HT-29 (cell line): ENCODE results near the gene RAB14. TPM values are rescaled to one million over a fixed set of nuclear protein-coding genes. Genes with fewer than 3 reads are reported as not detected.
A peak's percentile ranks its signal among the peaks of the same experiment; 100 is the strongest.
"Not testable (repeated sequence)": the region's sequence is repeated elsewhere in the genome, so short reads cannot be mapped to it uniquely, and the experiment has no call there.

Experiments
- DNase-seq: peaks from one replicate; pipeline ENCODE4 v3.0.0-alpha.2; 2015; ENCODE audit warnings: low spot score
- total RNA-seq: library from RNA; depleted of rRNA; stranded (reverse); fragments of >200 nt; shearing (Covaris generic); gene quantifications from 2 replicates; pipeline ENCODE4 v1.2.3, GENCODE V29; 2014

RAB14 gene
- total RNA-seq, 1 experiment from 2014 or later, result 11.1 TPM

DNA sequence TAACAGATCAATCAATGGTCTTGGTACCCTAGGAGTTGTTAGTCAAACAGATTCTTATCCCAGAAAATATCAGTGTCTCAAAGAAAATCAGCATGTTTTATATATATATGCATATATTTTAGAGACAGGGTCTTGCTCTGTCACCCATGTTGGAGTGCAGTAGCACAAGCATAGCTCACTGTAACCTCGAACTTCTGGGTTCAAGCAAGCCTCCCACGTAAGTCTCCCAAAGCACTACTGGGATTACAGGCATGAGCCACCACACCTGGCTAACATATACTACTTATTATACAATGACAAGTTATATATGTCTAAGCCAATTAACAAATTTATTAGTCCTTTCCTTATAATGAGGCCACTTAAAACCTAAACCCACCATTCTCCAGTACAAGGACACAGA, 10.4 kb downstream of the RAB14 start:
- no peak for DNase-seq

DNA sequence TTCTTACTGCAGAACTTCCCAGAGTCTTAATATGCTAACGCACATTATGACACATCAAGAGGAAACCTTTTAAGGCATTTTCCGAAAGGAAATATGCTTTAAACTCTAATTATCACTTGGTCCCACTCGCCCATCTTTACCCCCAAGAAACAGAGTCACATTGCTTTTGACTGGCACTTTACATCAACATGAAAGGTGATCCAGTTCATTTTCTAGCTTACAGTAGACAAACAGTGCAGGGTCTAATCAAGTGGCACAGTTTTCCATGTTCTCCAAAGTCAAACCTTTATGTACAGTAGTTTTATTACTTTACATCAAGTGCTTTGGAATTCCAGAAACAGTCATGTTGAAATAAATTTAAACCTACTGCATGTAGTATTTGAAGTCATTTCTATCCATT, 12.0 kb downstream of the RAB14 start:
- no peak for DNase-seq

DNA sequence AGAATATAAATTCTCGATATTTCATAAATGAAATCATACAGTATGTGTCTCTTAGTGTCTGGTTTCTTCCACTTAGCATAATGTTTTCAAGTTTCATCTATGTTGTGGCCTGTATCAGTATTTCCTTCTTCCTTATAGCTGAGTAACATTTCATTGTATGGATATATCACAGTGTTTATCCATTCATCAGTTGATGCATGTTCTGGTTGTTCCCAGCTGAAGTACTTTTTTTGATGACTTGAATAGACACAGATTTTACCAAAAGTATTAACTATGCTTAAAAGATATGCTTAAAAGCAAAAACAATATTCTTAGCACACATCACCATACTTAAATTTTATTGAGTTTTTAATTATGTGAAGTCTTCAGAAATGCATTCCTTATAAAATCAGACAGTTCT, 12.7 kb downstream of the RAB14 start:
- no peak for DNase-seq

DNA sequence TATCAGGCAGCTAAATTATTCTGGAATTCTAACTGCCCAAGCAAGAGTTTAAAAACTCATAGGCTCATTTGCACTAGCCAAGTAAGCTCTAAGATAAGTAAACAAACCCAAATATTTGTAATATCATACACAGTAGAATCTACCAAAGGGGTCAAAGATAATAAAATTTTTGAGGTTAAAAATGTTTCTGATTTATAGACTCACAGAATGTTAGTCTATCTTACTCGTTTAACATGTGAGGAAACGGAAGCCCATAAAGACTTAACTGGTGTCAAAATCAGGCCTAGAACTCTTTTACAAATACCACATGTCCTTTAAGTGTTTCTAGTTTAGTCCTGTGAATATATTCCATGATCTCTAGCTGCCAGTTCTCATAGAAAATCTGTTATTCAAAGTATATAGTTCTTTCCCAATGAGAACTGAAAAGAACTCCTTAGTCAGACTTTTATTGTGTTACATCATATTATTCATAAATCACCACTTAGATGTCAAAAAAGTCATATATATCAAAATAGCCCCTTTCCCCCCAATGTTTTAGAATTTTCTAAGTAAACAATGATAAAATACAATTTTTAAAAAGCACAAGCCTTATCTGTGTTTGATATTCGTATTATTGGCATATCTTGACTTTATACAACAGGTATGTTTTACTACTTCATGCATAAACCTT, 13.9 kb downstream of the RAB14 start:
- no peak for DNase-seq

DNA sequence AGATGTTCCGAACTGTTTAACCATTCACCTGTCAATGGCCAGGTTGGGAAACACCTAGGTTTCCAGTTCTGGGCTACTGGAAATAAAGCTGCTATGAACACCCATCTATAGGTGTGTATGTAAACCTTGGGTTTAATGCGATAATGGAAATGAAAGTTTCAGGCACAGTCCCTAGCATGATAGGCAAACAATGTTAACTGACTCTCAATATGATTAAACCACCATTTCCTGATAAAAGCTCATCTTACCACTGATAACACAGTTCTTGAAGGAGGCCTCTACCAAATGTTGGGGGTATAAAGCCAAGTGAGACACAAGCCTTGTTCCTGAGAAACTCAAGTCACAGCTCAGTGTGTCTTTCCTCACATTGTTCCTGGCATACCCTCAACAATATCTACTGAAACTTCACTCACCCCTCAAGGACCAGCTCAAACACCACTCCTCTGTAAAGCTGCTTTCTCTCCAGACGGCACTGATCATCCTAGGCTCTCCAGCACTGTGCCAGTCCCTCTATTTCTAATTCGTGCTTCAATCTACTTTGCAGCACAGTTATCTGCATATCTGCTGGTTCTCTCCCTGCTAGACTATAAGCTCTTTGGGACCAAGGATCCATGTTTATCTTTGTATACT, 15.8 kb downstream of the RAB14 start:
- DNase-seq, result no peak

DNA sequence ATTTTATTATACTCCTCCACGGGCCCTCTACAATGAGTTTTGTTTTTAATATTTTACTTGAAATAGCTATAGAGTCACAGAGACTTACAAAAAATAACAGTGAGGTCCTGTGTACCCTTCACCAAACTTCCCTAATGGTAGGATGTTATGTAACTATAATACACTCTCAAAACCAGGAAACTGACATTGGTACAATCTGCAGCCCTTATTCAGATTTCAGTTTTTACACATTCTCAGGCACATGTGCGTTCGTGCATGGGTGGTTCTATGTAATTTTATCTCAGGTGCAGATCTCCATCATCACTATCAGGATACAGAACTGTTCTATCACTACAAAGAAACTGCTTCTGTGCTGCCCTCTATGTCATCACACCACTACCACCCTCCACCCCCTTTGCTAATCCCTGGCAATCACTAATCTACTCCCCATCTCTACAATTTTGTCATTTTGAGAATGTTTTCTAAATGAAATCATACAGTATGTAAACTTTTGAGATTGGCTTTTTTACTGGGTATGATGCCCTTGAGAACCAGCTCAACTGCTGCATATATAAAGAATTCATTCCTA, 16.4 kb downstream of the RAB14 start:
- DNase-seq, result no peak

DNA sequence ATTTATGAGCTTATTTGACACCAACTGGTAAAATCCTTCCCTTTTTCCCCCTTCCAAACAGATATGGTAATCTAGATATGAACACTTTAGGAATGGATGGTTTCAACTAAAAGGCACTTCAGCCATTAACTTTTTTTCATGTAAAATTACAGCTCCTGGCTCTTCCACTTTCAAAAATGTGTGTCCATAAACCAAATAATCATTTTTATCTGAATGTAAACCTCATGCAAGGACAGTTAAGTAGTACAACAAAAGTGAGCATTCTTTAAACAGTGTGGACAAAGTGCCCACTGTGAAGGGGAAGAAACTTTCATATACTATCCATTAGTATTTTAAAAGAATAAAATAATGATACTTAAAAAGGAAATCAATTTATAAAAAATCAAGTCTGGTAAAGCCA, 17.2 kb downstream of the RAB14 start:
- no peak for DNase-seq

DNA sequence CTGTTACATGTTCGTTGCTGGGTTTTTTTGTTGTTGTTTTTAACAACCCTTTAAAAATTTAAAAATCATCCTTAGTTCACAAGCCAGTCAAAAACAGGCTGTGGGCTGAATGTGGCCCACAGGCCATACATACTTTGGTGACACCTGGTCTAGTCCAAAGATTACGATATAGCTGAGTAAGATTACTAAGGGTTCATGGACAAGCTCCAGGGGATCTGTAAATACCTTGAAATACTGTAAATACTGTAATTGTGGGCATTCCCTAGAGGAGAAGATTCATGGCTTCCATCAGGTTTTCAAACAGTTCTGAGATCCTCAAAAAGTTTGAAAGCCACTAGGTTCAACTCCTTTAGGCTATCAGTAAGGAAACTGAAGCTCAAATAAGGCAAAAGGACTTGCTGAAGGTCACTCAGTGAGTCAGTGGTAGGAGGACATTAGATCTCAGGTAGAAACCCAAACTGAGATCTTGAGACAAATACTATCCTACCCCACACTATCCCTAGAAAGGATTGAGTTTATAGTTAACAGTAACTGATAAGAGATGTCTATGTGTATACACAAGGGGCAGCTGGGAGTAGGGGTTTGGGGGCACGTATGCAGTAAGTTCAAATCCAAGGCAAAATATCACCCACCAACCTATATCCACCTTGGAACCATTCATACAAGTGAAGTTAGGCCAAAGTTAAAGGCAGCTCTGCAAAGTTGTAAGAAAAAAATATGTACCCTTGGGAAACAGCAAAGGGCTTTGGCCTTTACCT, 17.8 kb downstream of the RAB14 start:
- no peak for DNase-seq

DNA sequence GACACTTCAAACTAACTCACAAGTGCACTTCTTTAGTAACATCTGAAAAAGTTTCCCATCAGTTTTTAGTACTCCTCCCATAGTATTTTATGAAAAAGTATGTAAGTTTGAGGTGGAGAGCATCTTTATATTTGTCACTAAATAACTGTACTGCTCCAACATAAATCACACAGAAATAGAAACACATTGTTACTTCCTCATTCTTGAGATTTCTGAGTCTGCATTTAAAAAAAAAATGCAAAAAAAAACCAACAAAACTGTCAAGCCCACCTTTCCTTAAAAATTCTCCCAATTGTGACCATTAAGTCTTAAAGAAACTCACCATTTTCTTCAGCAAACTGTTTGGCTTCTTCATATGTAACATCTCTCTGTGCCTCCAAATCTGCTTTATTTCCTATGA, 18.7 kb downstream of the RAB14 start:
- no peak for DNase-seq

DNA sequence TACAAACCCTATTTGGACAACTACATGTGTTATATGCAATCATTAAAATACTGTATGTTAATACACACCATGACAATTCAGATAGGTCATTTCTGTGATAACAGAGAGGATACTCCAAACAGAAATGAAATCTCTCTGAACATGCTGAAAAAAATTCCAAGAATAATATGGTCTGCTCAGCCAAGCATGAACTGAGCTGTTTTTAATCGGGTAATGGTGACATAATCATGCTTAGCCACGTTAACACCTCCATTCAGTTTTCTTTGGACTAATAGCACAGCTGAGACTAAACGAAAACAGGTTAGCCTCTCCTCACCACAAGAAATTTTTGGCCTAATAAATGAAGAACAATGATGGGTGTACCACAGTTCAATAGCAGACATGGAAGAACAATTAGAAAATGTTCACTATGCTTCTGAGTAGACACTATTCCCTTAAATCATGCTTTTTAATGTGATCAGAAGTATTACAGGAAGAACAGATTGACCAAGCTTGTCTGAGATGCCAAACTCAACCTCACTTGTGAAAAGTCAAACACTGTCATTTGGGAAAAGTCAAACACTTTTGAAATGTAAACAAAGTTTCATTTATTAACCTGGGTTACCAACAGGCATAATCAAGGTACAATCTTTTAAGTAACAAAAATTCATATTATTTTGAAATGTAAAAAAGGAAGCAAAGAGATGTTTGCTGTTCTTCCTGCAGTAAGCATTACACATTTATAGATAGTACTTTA, 19.4 kb downstream of the RAB14 start:
- DNase-seq, result no peak

DNA sequence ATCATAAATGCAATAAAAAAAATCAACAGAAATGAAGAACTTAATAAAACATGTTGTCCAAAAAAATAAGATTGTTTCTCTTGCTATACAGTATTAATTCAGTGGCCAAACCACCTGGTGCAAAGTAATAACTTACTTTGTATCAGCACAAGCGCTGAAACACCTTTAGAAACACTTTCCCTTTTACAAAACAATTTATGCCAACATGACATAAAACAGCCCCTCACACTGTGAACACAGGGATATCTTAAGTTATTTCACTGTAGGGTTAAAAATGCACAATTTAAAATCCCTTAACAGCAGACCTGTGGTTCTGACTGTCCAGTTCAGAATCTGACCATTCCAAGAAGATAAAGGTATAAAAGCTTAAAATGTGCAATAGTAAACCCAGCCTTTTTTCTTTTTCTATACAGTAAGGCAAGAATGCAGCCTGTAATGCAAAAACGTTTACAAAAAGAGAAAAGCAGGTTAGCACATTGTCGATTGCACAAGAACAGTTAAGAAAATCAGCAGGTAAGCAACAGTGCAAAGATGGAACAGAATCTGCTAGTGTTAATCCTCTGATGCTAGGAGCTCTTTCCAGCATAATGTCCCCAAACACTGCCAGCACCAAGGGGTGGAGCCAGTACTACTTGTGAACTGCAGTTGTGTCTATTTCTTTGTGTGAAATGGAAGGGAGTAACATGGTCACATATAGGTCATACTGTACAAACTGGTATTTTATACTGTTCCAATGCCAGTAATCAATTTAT, 21.6 kb downstream of the RAB14 start:
- DNase-seq, result no peak

DNA sequence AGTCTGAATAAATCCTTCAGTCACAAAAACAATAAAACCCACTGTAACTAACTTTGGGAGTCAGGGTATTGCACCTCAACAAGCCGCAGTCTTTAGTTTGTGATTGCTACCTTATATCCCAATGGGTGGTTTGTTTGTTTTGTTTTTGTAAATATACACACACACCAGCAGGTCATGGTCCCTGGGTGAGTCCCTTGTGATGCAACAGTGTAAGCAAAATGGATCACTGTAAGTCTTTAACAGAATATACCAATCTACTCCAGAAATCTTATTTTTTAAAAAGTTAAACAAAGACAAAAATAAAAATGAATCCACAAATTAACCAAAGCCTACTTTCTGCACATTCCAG, 22.3 kb downstream of the RAB14 start:
- DNase-seq, result not testable (repeated sequence)

DNA sequence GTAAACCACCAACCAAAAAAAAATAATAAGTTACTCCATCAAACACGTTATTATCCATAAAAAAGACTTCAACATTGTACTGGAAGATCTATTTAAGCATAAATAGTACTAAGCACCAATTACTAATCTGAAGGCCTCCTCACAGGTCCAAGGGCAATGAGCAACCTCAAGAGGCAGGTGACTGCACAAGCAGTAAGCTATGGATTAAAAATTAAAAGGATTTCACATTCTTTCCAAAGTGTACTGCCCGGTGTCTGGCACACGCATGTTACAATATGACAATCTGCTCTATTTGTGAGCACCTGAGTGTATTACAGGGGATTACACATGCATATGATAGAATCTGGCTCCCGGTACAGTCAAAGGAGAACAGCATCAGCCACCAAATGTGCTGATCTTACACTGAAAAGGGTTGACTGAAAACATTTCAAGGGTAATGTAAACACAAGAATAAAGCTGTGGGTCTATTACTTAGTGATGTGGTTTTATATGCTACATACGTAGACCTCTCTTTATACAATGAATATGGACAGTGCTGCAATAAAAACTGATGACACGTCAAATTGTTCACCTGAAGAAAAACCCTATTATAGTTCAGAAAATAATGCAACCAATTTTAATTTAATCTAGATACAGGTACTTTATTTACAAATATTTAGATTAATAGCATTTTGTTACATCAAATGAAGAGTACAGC, 22.8 kb downstream of the RAB14 start:
- DNase-seq, result no peak

DNA sequence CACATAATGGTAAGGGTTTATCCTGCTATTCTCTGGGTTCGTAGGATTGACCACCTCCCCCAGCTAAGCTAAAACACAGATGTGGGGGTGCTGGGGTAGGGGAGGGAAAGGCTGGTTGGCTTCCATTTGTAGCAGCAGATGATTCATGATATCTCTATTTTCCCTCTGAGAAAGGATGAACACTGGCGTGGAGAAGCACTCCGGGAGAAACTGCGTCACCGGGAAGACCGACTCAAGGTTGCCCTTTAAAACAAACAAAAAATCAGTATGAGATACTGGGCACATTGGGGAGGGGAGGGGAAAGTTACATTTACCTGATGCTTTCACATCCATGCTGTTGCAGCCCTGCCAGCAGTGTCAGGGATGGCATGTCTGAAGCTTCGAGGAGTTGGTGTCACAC, 28.2 kb downstream of the RAB14 start:
- DNase-seq, result no peak

DNA sequence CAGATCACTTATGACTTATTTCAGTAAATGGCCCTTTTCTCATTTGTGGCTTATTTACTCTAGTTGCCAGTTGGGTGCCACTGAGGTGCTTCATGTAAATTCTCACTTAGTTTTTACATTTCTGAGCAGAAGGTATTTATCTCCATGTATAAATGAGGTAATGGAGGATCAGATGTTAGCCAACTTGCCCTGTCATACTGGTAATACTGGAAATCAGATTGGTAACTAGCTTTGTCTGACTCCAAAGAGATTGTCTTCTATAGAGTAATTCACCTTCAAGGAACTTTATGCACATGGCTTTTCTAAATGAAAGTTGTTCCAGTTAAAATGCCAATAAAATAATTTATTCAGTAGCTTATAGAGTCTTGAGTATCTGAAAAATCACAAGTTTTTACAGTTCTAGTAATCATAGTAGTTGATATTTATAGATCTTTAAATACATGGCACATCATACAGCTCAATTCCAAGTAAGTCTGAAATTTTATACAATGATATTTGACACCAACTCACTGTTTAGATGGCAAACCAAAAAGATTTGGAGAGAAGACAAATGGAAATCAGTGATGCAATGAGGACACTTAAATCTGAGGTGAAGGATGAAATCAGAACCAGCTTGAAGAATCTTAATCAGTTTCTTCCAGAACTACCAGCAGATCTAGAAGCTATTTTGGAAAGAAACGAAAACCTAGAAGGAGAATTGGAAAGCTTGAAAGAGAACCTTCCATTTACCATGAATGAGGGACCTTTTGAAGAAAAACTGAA, 28.8 kb downstream of the RAB14 start:
- no peak for DNase-seq

DNA sequence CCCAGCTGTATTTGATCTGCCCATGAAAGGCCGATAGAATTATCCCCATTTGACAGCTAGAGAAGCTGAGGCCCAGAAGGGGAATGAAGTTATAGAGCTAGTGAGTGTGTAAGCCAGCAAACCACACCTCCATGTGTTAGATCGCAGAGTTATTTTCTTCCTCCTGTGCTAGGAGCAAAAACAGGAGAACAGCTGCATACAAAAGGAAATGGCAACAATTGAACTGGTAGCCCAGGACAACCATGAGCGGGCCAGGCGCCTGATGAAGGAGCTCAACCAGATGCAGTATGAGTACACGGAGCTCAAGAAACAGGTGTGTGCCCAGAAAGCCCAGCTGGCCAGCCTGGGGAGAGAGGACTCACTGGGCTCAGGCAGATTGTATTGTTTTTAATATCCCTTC, 30.4 kb downstream of the RAB14 start:
- no peak for DNase-seq

DNA sequence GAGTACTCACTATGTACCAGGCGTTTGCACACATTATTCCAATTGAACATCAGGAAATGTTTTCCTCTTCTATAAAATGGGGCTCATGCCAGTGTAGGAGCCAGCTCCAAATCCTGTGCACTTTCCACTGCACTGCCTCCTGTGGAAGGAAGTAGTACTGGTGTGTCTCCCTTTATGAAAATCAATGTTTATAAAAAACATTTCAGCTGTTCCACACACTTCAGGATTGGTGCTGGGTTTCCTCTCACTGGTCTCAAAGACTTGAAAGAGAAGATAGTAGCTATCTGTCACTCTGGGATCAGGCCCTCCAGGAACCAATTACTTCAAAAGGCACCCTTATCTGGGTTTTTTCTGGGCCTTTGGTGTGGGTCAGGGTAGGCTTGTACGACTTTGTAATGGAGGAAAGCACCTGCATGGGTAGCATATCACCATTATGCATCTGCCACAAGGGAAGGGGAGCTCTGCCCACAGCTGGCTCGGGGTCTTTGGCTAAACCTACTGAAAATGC, 32.5 kb downstream of the RAB14 start:
- peak; percentile 13 for DNase-seq

DNA sequence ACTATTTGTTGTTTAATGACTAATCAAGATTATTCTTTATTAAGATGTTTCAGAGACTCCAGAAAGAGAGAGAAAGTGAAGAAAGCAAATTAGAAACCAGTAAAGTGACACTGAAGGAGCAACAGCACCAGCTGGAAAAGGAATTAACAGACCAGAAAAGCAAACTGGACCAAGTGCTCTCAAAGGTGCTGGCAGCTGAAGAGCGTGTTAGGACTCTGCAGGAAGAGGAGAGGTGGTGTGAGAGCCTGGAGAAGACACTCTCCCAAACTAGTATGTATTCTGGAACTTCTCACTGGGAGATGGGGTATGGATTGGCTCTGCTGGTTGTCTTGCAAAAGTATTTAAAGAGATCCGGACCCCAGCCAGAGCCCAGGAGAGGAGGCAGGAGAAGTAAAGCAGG, 33.6 kb downstream of the RAB14 start:
- DNase-seq, result no peak

DNA sequence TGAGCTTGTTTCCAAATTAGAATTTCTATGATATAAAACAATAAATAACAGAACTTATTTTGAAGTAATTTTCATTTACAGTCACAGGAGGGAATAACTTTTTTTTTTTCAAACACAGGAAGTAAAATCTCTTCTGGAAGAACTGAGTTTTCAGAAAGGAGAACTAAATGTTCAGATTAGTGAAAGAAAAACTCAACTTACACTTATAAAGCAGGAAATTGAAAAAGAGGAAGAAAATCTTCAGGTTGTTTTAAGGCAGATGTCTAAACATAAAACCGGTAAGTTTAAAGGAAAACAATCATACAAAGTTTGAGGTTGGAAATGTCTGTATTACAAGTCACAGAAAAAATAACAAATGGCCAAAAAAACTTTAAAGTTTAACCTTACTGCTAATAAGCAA, 41.6 kb downstream of the RAB14 start:
- DNase-seq, result no peak

DNA sequence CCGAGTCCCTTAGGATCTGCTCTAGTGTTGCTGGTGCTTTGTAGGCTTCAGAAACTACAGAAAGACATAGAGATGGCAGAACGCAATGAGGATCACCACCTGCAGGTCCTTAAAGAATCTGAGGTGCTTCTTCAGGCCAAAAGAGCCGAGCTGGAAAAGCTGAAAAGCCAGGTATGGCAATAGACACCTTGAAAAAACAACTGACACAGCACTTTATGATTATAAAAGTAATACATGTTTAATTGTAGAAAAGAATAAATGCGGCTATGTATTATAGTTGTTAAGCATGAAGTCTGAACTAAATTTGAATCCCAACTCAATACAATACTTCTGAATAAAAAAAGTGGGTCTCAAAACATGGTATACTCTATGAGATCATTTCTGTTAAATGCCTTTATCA, 43.7 kb downstream of the RAB14 start:
- no peak for DNase-seq
